HG02870 (cell line): ENCODE measurements around the gene SERGEF.

Source experiments
- ATAC-seq: cut with Tn5 transposase; IDR thresholded peaks from one replicate; pipeline ENCODE4 v1.9.1; 2021; ENCODE audit warnings: mild to moderate bottlenecking, moderate library complexity; ENCODE audit not compliant: unreplicated experiment

The SERGEF gene

DNA sequence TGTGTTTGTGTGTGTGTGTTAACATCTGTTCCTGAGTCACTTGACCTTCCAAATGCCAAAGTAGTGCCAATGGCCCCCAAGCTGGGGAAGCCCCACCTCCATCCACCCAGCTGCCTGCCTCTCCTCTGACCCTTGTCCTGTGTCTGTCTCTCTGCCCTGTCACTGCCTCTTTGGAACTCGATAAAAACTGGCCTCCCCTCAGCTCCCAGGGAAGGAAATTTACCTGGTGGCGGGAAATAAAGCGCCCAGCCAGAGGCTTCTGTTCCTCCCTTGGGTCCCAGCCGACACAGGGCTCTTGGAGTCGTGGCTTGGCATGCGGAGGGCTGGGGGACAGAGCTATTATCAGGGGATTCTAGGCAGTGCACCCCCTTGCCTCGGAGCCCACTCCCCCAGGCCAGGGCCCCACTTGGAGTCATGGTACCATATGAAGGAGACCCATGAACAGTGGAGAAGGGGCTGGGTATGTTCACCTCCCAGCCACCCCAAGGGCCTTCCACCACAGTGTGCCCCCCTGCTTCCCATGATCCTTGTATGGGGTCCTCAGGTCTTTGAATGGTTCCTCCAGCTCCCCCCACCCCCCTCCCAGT is 272.1 kb downstream of the SERGEF start:
- ATAC-seq: no peak

DNA sequence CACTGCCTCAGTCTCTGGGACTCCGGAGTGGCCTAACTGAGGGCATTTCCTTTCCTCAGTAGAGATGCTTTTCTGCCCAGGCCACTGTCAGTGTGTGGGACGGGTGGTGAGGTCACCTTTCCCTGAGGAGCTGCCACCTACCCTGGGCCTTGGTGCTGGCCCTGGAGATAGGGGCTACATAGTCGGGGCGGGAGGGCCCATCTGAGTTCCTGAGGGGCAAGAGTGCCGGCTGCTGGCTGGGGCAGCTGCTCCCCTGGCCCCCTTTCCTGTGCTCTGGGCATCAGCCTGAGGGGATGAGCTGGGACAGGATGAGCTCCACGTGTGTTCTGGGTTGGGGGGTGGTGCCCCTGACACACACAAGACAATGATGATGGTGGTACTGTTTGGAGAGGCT is 272.9 kb downstream of the SERGEF start:
- ATAC-seq: no peak

DNA sequence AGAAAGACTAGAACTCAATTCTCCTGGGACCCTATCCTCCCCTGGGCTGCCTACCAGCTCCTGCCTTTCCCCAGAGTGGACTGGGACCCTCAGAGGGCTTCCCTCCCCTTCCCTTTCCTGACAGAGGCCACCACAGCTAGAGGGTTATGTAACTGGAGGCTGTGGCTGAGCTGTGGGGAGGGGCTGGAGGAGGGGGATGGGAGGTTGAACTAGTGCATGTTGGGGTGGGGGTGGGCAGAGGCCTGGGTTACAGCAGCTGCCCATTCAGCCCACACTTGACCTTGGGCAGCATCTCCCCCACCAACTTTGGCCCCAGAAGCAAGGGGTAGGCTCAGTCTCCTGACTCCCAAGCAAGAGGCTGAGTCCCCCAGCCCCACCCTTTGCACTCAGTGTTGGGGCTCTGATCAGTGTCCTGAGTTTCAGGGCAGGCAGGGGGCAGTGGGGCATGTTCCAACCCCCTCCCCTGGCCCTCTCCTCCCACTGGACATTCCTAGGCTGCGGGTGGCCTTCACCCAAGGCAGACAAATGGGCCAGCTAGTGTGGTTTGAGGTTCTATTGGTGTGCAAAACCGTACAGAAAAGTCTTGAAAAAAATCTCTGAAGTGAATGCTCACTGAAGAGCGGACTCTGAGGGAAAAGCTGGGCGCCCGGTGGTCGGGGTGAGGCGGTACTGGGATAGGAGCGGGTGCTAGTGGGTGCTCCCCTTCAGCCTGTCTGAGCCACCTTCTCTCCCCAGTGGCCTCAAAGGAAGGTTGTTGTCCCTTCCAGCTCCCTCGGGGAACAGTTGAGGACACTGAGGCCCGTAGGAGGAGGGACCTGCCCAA is 274.5 kb downstream of the SERGEF start:
- ATAC-seq: no peak
